MM.1S (cell line): ENCODE measurements around the gene TFF2.

Source experiments
- DNase-seq: peaks from one replicate; pipeline ENCODE4 v3.0.0-alpha.2; 2015
- H2AFZ ChIP-seq: fragments of 300-600 bp; sonication (generic); 2 replicates; pipeline ENCODE4 v1.6.0; 2016; ENCODE audit warnings: antibody characterized with exemption, low read length
- H3F3A ChIP-seq: fragments of 300-600 bp; sonication (generic); 2 replicates; pipeline ENCODE4 v1.6.1; 2016; ENCODE audit warnings: mild to moderate bottlenecking, antibody characterized with exemption, low read length, moderate library complexity, mixed read lengths; ENCODE audit not compliant: insufficient read depth
- H3K27ac ChIP-seq: fragments of 300-600 bp; sonication (generic); 2 replicates; pipeline ENCODE4 v1.5.1; 2016; ENCODE audit warnings: mild to moderate bottlenecking, low read length
- H3K27me3 ChIP-seq: fragments of 300-600 bp; sonication (generic); replicated peaks from 2 replicates; pipeline ENCODE4 v1.6.0; 2016; ENCODE audit warnings: low read length; ENCODE audit not compliant: insufficient read depth
- H3K36me3 ChIP-seq: fragments of 300-600 bp; sonication (generic); replicated peaks from 2 replicates; pipeline ENCODE4 v1.6.1; 2016; ENCODE audit warnings: mild to moderate bottlenecking, low read length, mixed read lengths; ENCODE audit not compliant: insufficient read depth
- H3K4me1 ChIP-seq: fragments of 300-600 bp; sonication (generic); 2 replicates; pipeline ENCODE4 v1.6.1; 2016; ENCODE audit warnings: low read length, mixed read lengths
- H3K4me2 ChIP-seq: fragments of 300-600 bp; sonication (generic); 2 replicates; pipeline ENCODE4 v1.6.0; 2016; ENCODE audit warnings: low read depth, low read length
- H3K4me3 ChIP-seq: fragments of 300-600 bp; sonication (generic); 2 replicates; pipeline ENCODE4 v1.5.1; 2016; ENCODE audit warnings: low read length, mixed read lengths
- H3K79me2 ChIP-seq: fragments of 300-600 bp; sonication (generic); 2 replicates; pipeline ENCODE4 v1.6.1; 2016; ENCODE audit warnings: mixed run types, low read length, mixed read lengths
- H3K9ac ChIP-seq: fragments of 300-600 bp; sonication (generic); 2 replicates; pipeline ENCODE4 v1.6.1; 2016; ENCODE audit warnings: low read length, mixed read lengths
- H3K9me2 ChIP-seq: fragments of 300-600 bp; sonication (generic); replicated peaks from 2 replicates; pipeline ENCODE4 v1.6.1; 2016; ENCODE audit warnings: mild to moderate bottlenecking, low read length, mixed read lengths; ENCODE audit not compliant: insufficient read depth
- H3K9me3 ChIP-seq: fragments of 300-600 bp; sonication (generic); replicated peaks from 2 replicates; pipeline ENCODE4 v1.6.1; 2016; ENCODE audit warnings: mild to moderate bottlenecking, low read length, mixed read lengths; ENCODE audit not compliant: insufficient read depth
- H4K20me1 ChIP-seq: fragments of 300-600 bp; sonication (generic); 2 replicates; pipeline ENCODE4 v1.6.1; 2016; ENCODE audit warnings: mild to moderate bottlenecking, low read length, moderate library complexity, mixed read lengths; ENCODE audit not compliant: insufficient read depth
- CTCF ChIP-seq: fragments of 300-600 bp; sonication (generic); IDR thresholded peaks from 2 replicates; pipeline ENCODE4 v1.5.1; 2016; ENCODE audit warnings: antibody characterized with exemption, low read length, mixed read lengths
- EZH2 ChIP-seq: fragments of 300-600 bp; sonication (generic); optimal IDR thresholded peaks from 2 replicates; pipeline ENCODE3; 2017; ENCODE audit warnings: low read depth, mild to moderate bottlenecking, antibody characterized with exemption, low read length, mixed read lengths
- EZH2phosphoT487 ChIP-seq: fragments of 300-600 bp; sonication (generic); IDR thresholded peaks from 2 replicates; pipeline ENCODE4 v1.6.1; 2018; ENCODE audit warnings: antibody characterized with exemption, low read length

TFF2 gene

DNA sequence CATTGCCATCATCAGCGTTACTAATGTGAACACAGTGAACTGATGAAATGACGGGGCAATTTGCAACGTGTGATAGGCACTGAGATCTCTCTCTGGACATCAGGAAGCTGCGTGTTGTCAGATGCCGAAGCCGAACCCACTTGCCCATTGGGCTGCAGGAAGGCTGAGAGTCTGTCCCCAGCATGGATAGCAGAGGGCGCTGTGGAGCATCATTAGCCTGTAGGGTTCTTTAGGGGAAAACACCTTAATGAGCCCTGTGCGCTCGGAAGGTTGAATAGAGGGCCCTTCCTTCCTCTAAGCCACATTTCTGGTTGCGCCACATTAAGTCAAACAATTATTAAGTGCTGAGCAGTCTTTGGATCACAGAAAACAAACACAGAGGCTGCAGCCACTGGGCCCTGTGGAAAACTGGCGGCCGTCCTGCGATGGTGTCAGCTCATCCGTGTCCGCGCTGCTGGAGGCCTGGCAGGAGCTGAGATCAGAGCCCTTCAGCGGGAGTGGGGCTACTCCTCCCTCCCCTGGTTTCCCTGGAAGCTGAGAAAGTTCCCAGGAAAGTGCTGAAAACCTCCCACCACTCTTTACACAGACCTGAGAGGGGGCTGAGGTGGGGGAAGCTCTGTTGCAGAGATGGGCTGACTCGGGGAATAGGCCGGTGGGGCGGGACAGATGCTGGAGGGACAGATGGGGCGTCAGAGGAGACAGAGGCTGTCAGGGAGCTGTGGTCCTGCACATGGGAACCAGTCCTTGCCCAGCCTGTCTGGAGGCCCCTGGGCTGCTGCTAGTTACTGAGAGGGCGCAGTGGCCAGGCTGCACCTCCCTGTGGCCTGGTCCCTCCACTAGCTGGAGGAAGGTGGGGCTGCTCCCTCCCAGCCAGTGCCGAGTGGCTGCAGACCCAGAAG is 12.7 kb downstream of the TFF2 start:
- DNase-seq, result peak; percentile 51
- H3K27me3 ChIP-seq, result peaks cover 79% of the 10 kb centered on the region
- H4K20me1 ChIP-seq, result no peaks in the 10 kb centered on the region
- no peak overlapping the region for H3K9ac ChIP-seq
- H3K4me3 ChIP-seq, result no peak overlapping the region
- H3K9me3 ChIP-seq, result no peaks in the 10 kb centered on the region
- H2AFZ ChIP-seq, result no peak overlapping the region
- TF ChIP-seq EZH2 (no peak), CTCF (peak; percentile 65)
- H3K79me2 ChIP-seq, result no peaks in the 10 kb centered on the region
- H3F3A ChIP-seq, result no peaks in the 10 kb centered on the region
- no peaks in the 10 kb centered on the region for H3K9me2 ChIP-seq
- no peak overlapping the region for H3K4me2 ChIP-seq
- H3K4me1 ChIP-seq, result no peaks in the 10 kb centered on the region
- H3K27ac ChIP-seq, result no peak overlapping the region
- H3K36me3 ChIP-seq, result no peaks in the 10 kb centered on the region

- Histone ChIP-seq H3K4me3 (no peak overlapping the region), H3K4me1 (no peaks in the 10 kb centered on the region), H3K9ac (no peak overlapping the region), H3K27ac (no peak overlapping the region), H3K27me3 (peaks cover 82% of the 10 kb centered on the region), H3K79me2 (no peaks in the 10 kb centered on the region), H3F3A (no peaks in the 10 kb centered on the region), H3K4me2 (no peak overlapping the region), H2AFZ (no peak overlapping the region), H3K36me3 (no peaks in the 10 kb centered on the region), H4K20me1 (no peaks in the 10 kb centered on the region), H3K9me2 (no peaks in the 10 kb centered on the region), H3K9me3 (no peaks in the 10 kb centered on the region)
- DNase-seq, result no peak
- no peak for TF ChIP-seq EZH2
- TF ChIP-seq CTCF, result no peak
- TF ChIP-seq EZH2phosphoT487, result no peak
Observed at GRCh38 chr21:42337276-42337675, 13.5 kb downstream of the TFF2 start.

- no peaks in the 10 kb centered on the region for H4K20me1 ChIP-seq
- TF ChIP-seq EZH2phosphoT487, result no peak
- no peak for TF ChIP-seq EZH2
- TF ChIP-seq CTCF, result no peak
- no peak overlapping the region for H3K9ac ChIP-seq
- peaks cover 90% of the 10 kb centered on the region for H3K27me3 ChIP-seq
- DNase-seq, result no peak
- H3K36me3 ChIP-seq, result no peaks in the 10 kb centered on the region
- no peaks in the 10 kb centered on the region for H3F3A ChIP-seq
- no peak overlapping the region for H3K4me2 ChIP-seq
- H3K27ac ChIP-seq, result no peak overlapping the region
- no peaks in the 10 kb centered on the region for H3K9me2 ChIP-seq
- H3K4me1 ChIP-seq, result no peaks in the 10 kb centered on the region
- H3K79me2 ChIP-seq, result no peaks in the 10 kb centered on the region
- no peak overlapping the region for H2AFZ ChIP-seq
- no peak overlapping the region for H3K4me3 ChIP-seq
- no peaks in the 10 kb centered on the region for H3K9me3 ChIP-seq
Observed at GRCh38 chr21:42336054-42336453, 14.7 kb downstream of the TFF2 start.
